Ascending aorta (tissue), 2 donors: ENCODE measurements around the gene SYTL2. TPM values are rescaled to one million over a fixed set of nuclear protein-coding genes. Genes with fewer than 3 reads are reported as not detected.
A peak's percentile ranks its signal among the peaks of the same experiment; 100 is the strongest.
"Not testable (repeated sequence)": the region's sequence is repeated elsewhere in the genome, so short reads cannot be mapped to it uniquely, and the experiment has no call there.

Source experiments
- DNase-seq, 2 donors: peaks; one replicate each; pipeline ENCODE4 v3.0.0-alpha.2; 2019; ENCODE audit warnings: low spot score in 2 of 2
- H3K27ac ChIP-seq, 2 donors: fragments of 200-600 bp; sonication (generic); one replicate each; pipeline ENCODE4 v1.5.1; 2016 to 2017; ENCODE audit warnings: mild to moderate bottlenecking in 1 of 2
- H3K27me3 ChIP-seq: fragments of 200-600 bp; sonication (generic); one replicate; pipeline ENCODE4 v1.5.1; 2017
- H3K36me3 ChIP-seq, 2 donors: fragments of 200-600 bp; sonication (generic); one replicate each; pipeline ENCODE4 v1.5.1; 2016
- H3K4me1 ChIP-seq, 2 donors: fragments of 200-600 bp; sonication (generic); one replicate each; pipeline ENCODE4 v1.5.1; 2016 to 2017; ENCODE audit warnings: mild to moderate bottlenecking in 1 of 2
- H3K4me3 ChIP-seq, 2 donors: fragments of 200-600 bp; sonication (generic); one replicate each; pipeline ENCODE4 v1.5.1; 2016 to 2017; ENCODE audit warnings: mild to moderate bottlenecking in 1 of 2
- H3K9me3 ChIP-seq, 2 donors: fragments of 200-600 bp; sonication (generic); one replicate each; pipeline ENCODE4 v1.5.1; 2016
- CTCF ChIP-seq, 3 experiments: fragments of 200-600 bp in 2 of 3; fragments of 450-650 bp in 1 of 3; sonication (generic) in 2 of 3; IDR thresholded peaks; one replicate each; pipeline ENCODE4 v1.5.1; 2016 to 2019; ENCODE audit warnings: antibody characterized with exemption in 3 of 3, mild to moderate bottlenecking in 1 of 3, moderate library complexity in 1 of 3
- intact Hi-C: fragments of 100-400 bp; cut with DNase I; formaldehyde crosslinking; loops from one replicate; pipeline ENCODE4 v1.15.1; 2023
- total RNA-seq: library from RNA; depleted of rRNA; stranded (reverse); fragments of >200 nt; gene quantifications from one replicate; pipeline ENCODE4 v1.1.0, GENCODE V29; 2016

The SYTL2 gene
- total RNA-seq, 1 donor from 2014 or later = 151 TPM

GRCh38 chr11:85658180-85658579, 152.8 kb downstream of the SYTL2 start:
- no peak overlapping the region for H3K27ac ChIP-seq
- peaks cover 0 to 27% of the 10 kb centered on the region in 2 donors for H3K4me1 ChIP-seq
- intact Hi-C loops = no loop called here
- DNase-seq = no peak
- no peaks in the 10 kb centered on the region for H3K9me3 ChIP-seq
- no peaks in the 10 kb centered on the region for H3K27me3 ChIP-seq
- peaks cover 7 to 58% of the 10 kb centered on the region in 2 donors for H3K36me3 ChIP-seq
- TF ChIP-seq CTCF (IDR thresholded peaks at IDR 0.05) = no peak
- no peak overlapping the region for H3K4me3 ChIP-seq

GRCh38 chr11:85656777-85657176, 154.2 kb downstream of the SYTL2 start:
- Histone ChIP-seq H3K36me3 (peaks cover 7 to 55% of the 10 kb centered on the region in 2 donors), H3K4me1 (peaks cover 0 to 15% of the 10 kb centered on the region in 2 donors), H3K27ac (no peak overlapping the region), H3K9me3 (no peaks in the 10 kb centered on the region), H3K4me3 (no peak overlapping the region), H3K27me3 (no peaks in the 10 kb centered on the region)
- TF ChIP-seq CTCF (IDR thresholded peaks at IDR 0.05) = no peak
- DNase-seq = no peak
- intact Hi-C loops = no loop called here

- intact Hi-C loops, H3K27ac ChIP-seq, DNase-seq, H3K4me1 ChIP-seq, H3K9me3 ChIP-seq, H3K4me3 ChIP-seq, H3K27me3 ChIP-seq: not testable (repeated sequence)
- H3K36me3 ChIP-seq = peaks cover 3 to 45% of the 10 kb centered on the region in 2 donors
Observed at GRCh38 chr11:85654343-85654742, 156.6 kb downstream of the SYTL2 start.

- H3K4me1 ChIP-seq = peaks cover 3 to 10% of the 10 kb centered on the region in 2 donors
- intact Hi-C loops = no loop called here
- peaks cover 3 to 43% of the 10 kb centered on the region in 2 donors for H3K36me3 ChIP-seq
- no peak overlapping the region for H3K4me3 ChIP-seq
- no peak for TF ChIP-seq CTCF (IDR thresholded peaks at IDR 0.05)
- no peak overlapping the region for H3K27ac ChIP-seq
- no peak for DNase-seq
- H3K9me3 ChIP-seq = no peaks in the 10 kb centered on the region
- H3K27me3 ChIP-seq = no peaks in the 10 kb centered on the region
Observed at GRCh38 chr11:85652786-85653447, 158.0 kb downstream of the SYTL2 start.

- intact Hi-C loops = no loop called here
- H3K27ac ChIP-seq = no peak overlapping the region
- DNase-seq = no peak
- TF ChIP-seq CTCF (IDR thresholded peaks at IDR 0.05) = no peak
- H3K4me3 ChIP-seq = no peak overlapping the region
- H3K27me3 ChIP-seq = no peaks in the 10 kb centered on the region
- H3K4me1 ChIP-seq = peaks cover 3 to 7% of the 10 kb centered on the region in 2 donors
- no peaks in the 10 kb centered on the region for H3K9me3 ChIP-seq
- peaks cover 3 to 27% of the 10 kb centered on the region in 2 donors for H3K36me3 ChIP-seq
Observed at GRCh38 chr11:85651118-85651517, 159.8 kb downstream of the SYTL2 start.

GRCh38 chr11:85647604-85648299, 163.2 kb downstream of the SYTL2 start, which contains the start of gene TMEM126A:
TSS of gene TMEM126A (plus strand) at chr11:85647967. CDS start at chr11:85650256, 2,289 bp downstream.
- no peak for TF ChIP-seq CTCF (IDR thresholded peaks at IDR 0.05)
- H3K9me3 ChIP-seq = no peaks in the 10 kb centered on the region
- DNase-seq = peak; percentile 64 to 95
- intact Hi-C loops = loop anchor here (1.0 kb wide), 2 partner anchors 17 to 19 kb away; partner anchors contain the start of gene TMEM126B
- H3K27me3 ChIP-seq = no peaks in the 10 kb centered on the region
- no peaks in the 10 kb centered on the region for H3K36me3 ChIP-seq
- peaks cover 3 to 7% of the 10 kb centered on the region in 2 donors for H3K4me1 ChIP-seq
- peak within 1 kb of the TSS; percentile 61 to 84 for H3K4me3 ChIP-seq
- peak within 1 kb of the TSS; percentile 81 to 86 for H3K27ac ChIP-seq
